IMR-90 (cell line): ENCODE data around the gene CIB2. TPM values are rescaled to one million over a fixed set of nuclear protein-coding genes. Genes with fewer than 3 reads are reported as not detected.
A peak's percentile ranks its signal among the peaks of the same experiment; 100 is the strongest.

ENCODE experiments used
- ATAC-seq: fragments of 200-7000 bp; cut with Tn5 transposase; 2 replicates; pipeline ENCODE4 v1.9.1; 2020; ENCODE audit warnings: low read depth, mild to moderate bottlenecking, moderate library complexity
- BruUV-seq: library from RNA; stranded (reverse); fragments of 400-500 nt; replicated peaks from 2 replicates; lab custom pipeline; 2021; lab: Mats Ljungman, UMichigan
- CTCF ChIA-PET: fragments of 300-600 bp; formaldehyde crosslinking; extraction: SDS; loops from one replicate; lab custom pipeline; 2021; ENCODE audit warnings: antibody characterized with exemption; lab: Yijun Ruan, JAX
- POLR2A ChIA-PET: fragments of 300-600 bp; sonication (Branson Sonifier 250); formaldehyde crosslinking; loops from one replicate; lab custom pipeline; 2022; ENCODE audit warnings: antibody characterized with exemption; ENCODE audit not compliant: unreplicated experiment; lab: Charles Lee
- DNase-seq: peaks from one replicate; pipeline ENCODE4 v3.0.0; 2013
- H2AFZ ChIP-seq: replicated peaks from 2 replicates; pipeline ENCODE3; 2013; ENCODE audit warnings: low read length, mild to moderate bottlenecking; ENCODE audit not compliant: poor library complexity
- H2AK5ac ChIP-seq: 2 replicates; pipeline ENCODE4 v1.6.1; 2013; ENCODE audit warnings: low read depth, low read length, inconsistent platforms
- H2AK9ac ChIP-seq: replicated peaks from 2 replicates; pipeline ENCODE3; 2013; ENCODE audit warnings: mild to moderate bottlenecking, low read depth, low read length, moderate library complexity; ENCODE audit not compliant: poor library complexity
- H2BK120ac ChIP-seq: 2 replicates; pipeline ENCODE4 v1.6.1; 2013; ENCODE audit warnings: low read depth, low read length, inconsistent platforms
- H2BK15ac ChIP-seq: 3 replicates; pipeline ENCODE4 v1.6.1; 2013; ENCODE audit warnings: low read depth, low read length, inconsistent platforms
- H2BK20ac ChIP-seq: 2 replicates; pipeline ENCODE4 v1.6.1; 2013; ENCODE audit warnings: low read depth, mild to moderate bottlenecking, inconsistent platforms, low read length, moderate library complexity
- H2BK5ac ChIP-seq: 2 replicates; pipeline ENCODE4 v1.6.1; 2013; ENCODE audit warnings: mild to moderate bottlenecking, low read depth, low read length, inconsistent platforms; ENCODE audit not compliant: poor library complexity, severe bottlenecking
- H3K14ac ChIP-seq: replicated peaks from 2 replicates; pipeline ENCODE4 v1.6.1; 2013; ENCODE audit warnings: low read depth, low read length, inconsistent platforms
- H3K18ac ChIP-seq: 2 replicates; pipeline ENCODE4 v1.6.1; 2013; ENCODE audit warnings: low read depth, low read length, control low read depth
- H3K23ac ChIP-seq: 2 replicates; pipeline ENCODE4 v1.6.1; 2013; ENCODE audit warnings: low read depth, low read length, inconsistent platforms
- H3K27ac ChIP-seq: 2 replicates; pipeline ENCODE4 v1.5.1; 2013; ENCODE audit warnings: mild to moderate bottlenecking, control low read depth, low read length; ENCODE audit not compliant: insufficient read depth
- H3K27me3 ChIP-seq: 2 replicates; pipeline ENCODE4 v1.6.1; 2013; ENCODE audit warnings: low read length; ENCODE audit not compliant: control insufficient read depth, insufficient read depth
- H3K36me3 ChIP-seq: 2 replicates; pipeline ENCODE4 v1.6.1; 2013; ENCODE audit warnings: low read length, mixed read lengths; ENCODE audit not compliant: control insufficient read depth, insufficient read depth
- H3K4ac ChIP-seq: 2 replicates; pipeline ENCODE4 v1.6.1; 2013; ENCODE audit warnings: low read depth, low read length, inconsistent platforms
- H3K4me1 ChIP-seq: 2 replicates; pipeline ENCODE4 v1.6.1; 2013; ENCODE audit warnings: low read length, mixed read lengths; ENCODE audit not compliant: control insufficient read depth, insufficient read depth
- H3K4me2 ChIP-seq: 2 replicates; pipeline ENCODE4 v1.6.1; 2013; ENCODE audit warnings: low read depth, mild to moderate bottlenecking, control low read depth, low read length, moderate library complexity
- H3K4me3 ChIP-seq: 2 replicates; pipeline ENCODE4 v1.5.1; 2013; ENCODE audit warnings: low read depth, mild to moderate bottlenecking, control low read depth, low read length, moderate library complexity; ENCODE audit not compliant: insufficient read depth
- H3K56ac ChIP-seq: 2 replicates; pipeline ENCODE4 v1.6.1; 2013; ENCODE audit warnings: low read length, inconsistent platforms; ENCODE audit not compliant: insufficient read depth; ENCODE audit errors: extremely low read depth
- H3K79me1 ChIP-seq, 2 experiments: 2 replicates each; pipeline ENCODE4 v1.6.1; 2013; ENCODE audit warnings: low read length in 2 of 2, inconsistent platforms in 1 of 2, low read depth in 1 of 2
- H3K9ac ChIP-seq: 2 replicates; pipeline ENCODE4 v1.6.1; 2013; ENCODE audit warnings: low read depth, low read length, control low read depth
- H3K9me1 ChIP-seq: 2 replicates; pipeline ENCODE4 v1.6.1; 2013; ENCODE audit warnings: low read length, inconsistent platforms; ENCODE audit not compliant: insufficient read depth
- H3K9me3 ChIP-seq: 2 replicates; pipeline ENCODE4 v1.6.1; 2013; ENCODE audit warnings: low read length; ENCODE audit not compliant: control insufficient read depth, insufficient read depth
- H4K20me1 ChIP-seq: 2 replicates; pipeline ENCODE4 v1.6.1; 2013; ENCODE audit warnings: low read length, inconsistent platforms; ENCODE audit not compliant: insufficient read depth
- H4K5ac ChIP-seq: 2 replicates; pipeline ENCODE4 v1.6.1; 2013; ENCODE audit warnings: mild to moderate bottlenecking, low read depth, low read length, control low read depth
- H4K8ac ChIP-seq, 2 experiments: 2 replicates each; pipeline ENCODE4 v1.6.1; 2013; ENCODE audit warnings: low read depth in 2 of 2, low read length in 2 of 2, control low read depth in 1 of 2, inconsistent platforms in 1 of 2
- H4K91ac ChIP-seq: 2 replicates; pipeline ENCODE4 v1.6.1; 2013; ENCODE audit warnings: low read depth, low read length, inconsistent platforms; ENCODE audit not compliant: insufficient read depth
- BHLHE40 ChIP-seq: fragments of 150-350 bp; IDR thresholded peaks from 2 replicates; pipeline ENCODE4 v1.6.1; 2016; ENCODE audit warnings: mild to moderate bottlenecking, low read depth, low read length
- CEBPB ChIP-seq: IDR thresholded peaks from 2 replicates; pipeline ENCODE4 v1.6.1; 2012; ENCODE audit warnings: low read depth, low read length, improper control_type of control experiment
- CHD1 ChIP-seq: IDR thresholded peaks from 2 replicates; pipeline ENCODE4 v1.6.1; 2012; ENCODE audit warnings: low read depth, low read length, improper control_type of control experiment
- CTCF ChIP-seq: conservative IDR thresholded peaks from 2 replicates; pipeline ENCODE4 v1.5.1; 2012; ENCODE audit warnings: mild to moderate bottlenecking, low read depth, low read length, improper control_type of control experiment
- ELK1 ChIP-seq: fragments of 150-350 bp; IDR thresholded peaks from 2 replicates; pipeline ENCODE4 v1.6.1; 2016; ENCODE audit warnings: low read depth, mild to moderate bottlenecking, low read length, moderate library complexity, borderline replicate concordance
- FOS ChIP-seq: fragments of 150-350 bp; IDR thresholded peaks from 2 replicates; pipeline ENCODE4 v1.6.1; 2016; ENCODE audit warnings: low read depth, low read length
- MAFK ChIP-seq: IDR thresholded peaks from 2 replicates; pipeline ENCODE4 v1.6.1; 2012; ENCODE audit warnings: low read depth, low read length, improper control_type of control experiment
- MAZ ChIP-seq: IDR thresholded peaks from 2 replicates; pipeline ENCODE4 v1.6.1; 2012; ENCODE audit warnings: low read depth, mild to moderate bottlenecking, low read length, improper control_type of control experiment, moderate library complexity, borderline replicate concordance
- MXI1 ChIP-seq: IDR thresholded peaks from 2 replicates; pipeline ENCODE4 v1.6.1; 2012; ENCODE audit warnings: low read depth, mild to moderate bottlenecking, low read length, moderate library complexity, borderline replicate concordance
- POLR2A ChIP-seq: IDR thresholded peaks from 2 replicates; pipeline ENCODE4 v1.6.1; 2012; ENCODE audit warnings: mild to moderate bottlenecking, low read depth, low read length
- RAD21 ChIP-seq: IDR thresholded peaks from 2 replicates; pipeline ENCODE4 v1.6.1; 2012; ENCODE audit warnings: low read length, improper control_type of control experiment
- RCOR1 ChIP-seq: IDR thresholded peaks from 2 replicates; pipeline ENCODE4 v1.6.1; 2012; ENCODE audit warnings: mild to moderate bottlenecking, low read length, improper control_type of control experiment; ENCODE audit not compliant: insufficient replicate concordance
- RFX5 ChIP-seq: IDR thresholded peaks from 2 replicates; pipeline ENCODE4 v1.8.0; 2012; ENCODE audit warnings: low read depth, mild to moderate bottlenecking, low read length, moderate library complexity
- SMC3 ChIP-seq: fragments of 150-350 bp; IDR thresholded peaks from 2 replicates; pipeline ENCODE4 v1.6.1; 2016; ENCODE audit warnings: low read depth, mild to moderate bottlenecking, antibody characterized with exemption, low read length, moderate library complexity
- USF2 ChIP-seq: fragments of 150-350 bp; IDR thresholded peaks from 2 replicates; pipeline ENCODE4 v1.6.1; 2017; ENCODE audit warnings: mild to moderate bottlenecking, antibody characterized with exemption, low read length, low read depth
- WGBS, 2 experiments: methylation state at CpG; one replicate each; pipeline versions ENCODE4 v1.1.5 to v1.1.7; 2013; ENCODE audit warnings: missing lambda C conversion rate in 2 of 2; ENCODE audit not compliant: insufficient read length in 1 of 2; ENCODE audit errors: extremely low coverage in 2 of 2; 5-methylcytosine and 5-hydroxymethylcytosine counted together
- dilution Hi-C: fragments of 300-500 bp; cut with HindIII; formaldehyde crosslinking; loops from one replicate; pipeline ENCODE4 v1.14.3; 2018; ENCODE audit warnings: low sequenced_read_pairs; ENCODE audit not compliant: unreplicated experiment
- in situ Hi-C: fragments of 300-500 bp; cut with MboI; formaldehyde crosslinking; loops from 3 replicates; pipeline ENCODE4 v1.14.3; 2019; ENCODE audit warnings: low sequenced_read_pairs, inconsistent platforms, mixed read lengths
- intact Hi-C: fragments of 100-400 bp; cut with micrococcal nuclease; formaldehyde crosslinking; loops from 2 replicates; pipeline ENCODE4 v1.10.0; 2022
- polyA plus RNA-seq, 3 experiments: library from polyadenylated mRNA; depleted of rRNA; stranded (reverse); fragments of >200 nt; gene quantifications; 2 replicates each; pipeline ENCODE4 v1.2.3, GENCODE V29; 2012; ENCODE audit warnings: low replicate concordance in 1 of 3
- total RNA-seq: library from RNA; depleted of rRNA; stranded (reverse); fragments of >200 nt; gene quantifications from 2 replicates; pipeline ENCODE4 v1.2.3, GENCODE V29; 2012

Gene CIB2
- total and polyA plus RNA-seq, 2 of the 4 experiments (the other 2 are of a cell fraction), result 2.2 to 2.4 TPM

- Histone ChIP-seq H2AK5ac (no peak overlapping the region), H3K4ac (no peak overlapping the region), H3K4me3 (no peak overlapping the region), H2BK120ac (no peak overlapping the region), H4K5ac (no peak overlapping the region), H2BK20ac (no peak overlapping the region), H3K4me1 (no peaks in the 10 kb centered on the region), H3K79me1 (no peaks in the 10 kb centered on the region), H3K36me3 (no peaks in the 10 kb centered on the region), H4K8ac (no peak overlapping the region), H4K20me1 (no peaks in the 10 kb centered on the region), H2AFZ (no peak overlapping the region), H2AK9ac (peak overlapping the region; percentile 24), H2BK5ac (no peak overlapping the region), H3K14ac (no peak overlapping the region), H3K56ac (no peak overlapping the region), H3K18ac (no peak overlapping the region), H3K9ac (no peak overlapping the region), H3K9me1 (no peaks in the 10 kb centered on the region; the same call in 1 of the 2 replicates), H4K91ac (no peak overlapping the region), H2BK15ac (no peak overlapping the region), H3K27ac (no peak overlapping the region), H3K27me3 (peaks cover 31% of the 10 kb centered on the region; the same call in 1 of the 2 replicates), H3K4me2 (no peak overlapping the region), H3K23ac (no peak overlapping the region), H3K9me3 (no peaks in the 10 kb centered on the region)
- TF ChIP-seq CHD1, result no peak
- no peak for TF ChIP-seq RFX5
- TF ChIP-seq CTCF, result no peak
- TF ChIP-seq BHLHE40, result no peak
- TF ChIP-seq SMC3, result no peak
- TF ChIP-seq USF2, result no peak
- TF ChIP-seq CEBPB, result no peak
- no peak for TF ChIP-seq MXI1
- TF ChIP-seq RAD21, result no peak
- TF ChIP-seq POLR2A, result no peak
- TF ChIP-seq RCOR1, result no peak
- no peak for TF ChIP-seq MAZ
- TF ChIP-seq MAFK, result no peak
- TF ChIP-seq ELK1, result no peak
- no peak for TF ChIP-seq FOS
- CTCF ChIA-PET, result interaction anchor here (0.9 kb wide), 1 partner anchor 12 kb away, joined by 5 read pairs; no protein-coding TSS in a partner anchor
- ATAC-seq, result no peak
- intact Hi-C loops, result no loop called here
- BruUV-seq, result no TSS peak
- no CpG with 5 or more reads among the region's 5 CpGs for WGBS, 2 experiments
- POLR2A ChIA-PET, result no interaction called here
- dilution Hi-C loops, result no loop called here
- DNase-seq, result no peak
- in situ Hi-C loops, result no loop called here
Observed at GRCh38 chr15:78120523-78120922, 10.7 kb downstream of the CIB2 start.
